ENCODE results near the gene ECT2L. TPM values are rescaled to one million over a fixed set of nuclear protein-coding genes. Genes with fewer than 3 reads are reported as not detected.
"Not testable (repeated sequence)": the region's sequence is repeated elsewhere in the genome, so short reads cannot be mapped to it uniquely, and the experiment has no call there.

ECT2L gene
- total RNA-seq, 1 experiment from 2014 or later: not detected

- DNase-seq (ENCODE audit: low read depth): not testable (repeated sequence)
These were observed 141.0 kb downstream of the ECT2L start for GRCh38 chr6:138936873-138937272.

DNA sequence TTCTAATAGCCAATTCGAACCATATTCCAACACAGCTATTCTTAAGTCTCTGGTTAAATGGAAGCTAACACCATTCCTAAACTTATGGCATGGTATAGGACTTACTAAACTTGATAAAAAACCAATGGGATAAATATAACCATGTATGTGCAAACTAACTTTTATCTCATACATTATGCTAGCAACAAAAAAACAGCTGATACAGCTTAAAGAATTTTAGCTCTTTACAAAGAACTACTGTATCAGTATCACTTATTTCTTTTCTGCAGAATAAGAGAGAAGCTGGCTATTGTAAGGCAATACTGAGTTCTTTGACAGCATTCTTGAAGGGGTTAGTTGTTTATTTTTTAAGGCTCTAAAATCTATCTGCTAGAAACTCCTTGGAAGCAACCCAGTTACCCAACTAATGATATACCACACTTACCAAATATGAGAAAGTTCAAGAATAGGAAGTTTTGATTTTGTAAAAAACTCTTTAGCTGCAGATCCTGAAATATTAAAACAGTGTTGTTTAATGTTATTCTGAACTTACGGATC is 147.3 kb downstream of the ECT2L start:
- DNase-seq (ENCODE audit: low read depth): no peak

DNA sequence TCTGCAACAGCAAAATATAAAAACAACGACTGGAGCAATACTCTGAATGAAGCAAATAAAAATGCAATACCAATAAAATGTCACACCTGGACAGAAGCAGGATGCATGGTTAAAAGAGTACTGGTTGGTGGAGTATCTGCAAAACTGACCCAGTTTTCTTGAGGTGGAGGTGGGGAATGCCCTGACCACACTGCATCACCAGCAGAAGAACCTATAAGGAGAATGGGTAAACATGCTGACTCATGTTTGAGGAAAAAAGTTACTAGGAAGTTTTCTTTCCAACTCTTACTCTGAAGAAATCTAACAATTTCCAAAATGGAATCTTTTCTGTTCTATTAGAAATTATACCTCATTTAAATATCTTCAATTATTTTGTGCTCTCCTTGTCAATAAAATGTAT is 148.5 kb downstream of the ECT2L start:
- peak; percentile 62 for DNase-seq (ENCODE audit: low read depth)

DNA sequence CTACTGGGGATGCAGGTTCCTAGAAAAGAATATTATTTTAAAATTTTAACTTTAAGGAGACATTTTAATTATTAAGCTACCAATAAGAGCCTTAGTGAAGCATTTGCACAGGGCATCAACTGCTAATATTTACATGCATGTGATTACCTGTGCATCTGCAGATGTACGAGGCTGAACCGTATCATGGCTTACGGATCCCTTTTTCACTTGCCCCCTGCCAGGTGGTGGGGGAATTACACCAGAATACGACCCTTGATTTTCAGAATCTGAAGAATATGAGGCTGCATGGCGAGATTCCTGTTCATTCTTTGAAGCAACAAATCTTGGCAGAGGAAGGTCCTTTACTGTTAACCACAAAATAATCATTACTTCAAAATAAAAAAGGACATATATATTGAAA is 149.5 kb downstream of the ECT2L start:
- no peak for DNase-seq (ENCODE audit: low read depth)

GRCh38 chr6:138948004-138948403 is 152.1 kb downstream of the ECT2L start:
- DNase-seq (ENCODE audit: low read depth): no peak

DNA sequence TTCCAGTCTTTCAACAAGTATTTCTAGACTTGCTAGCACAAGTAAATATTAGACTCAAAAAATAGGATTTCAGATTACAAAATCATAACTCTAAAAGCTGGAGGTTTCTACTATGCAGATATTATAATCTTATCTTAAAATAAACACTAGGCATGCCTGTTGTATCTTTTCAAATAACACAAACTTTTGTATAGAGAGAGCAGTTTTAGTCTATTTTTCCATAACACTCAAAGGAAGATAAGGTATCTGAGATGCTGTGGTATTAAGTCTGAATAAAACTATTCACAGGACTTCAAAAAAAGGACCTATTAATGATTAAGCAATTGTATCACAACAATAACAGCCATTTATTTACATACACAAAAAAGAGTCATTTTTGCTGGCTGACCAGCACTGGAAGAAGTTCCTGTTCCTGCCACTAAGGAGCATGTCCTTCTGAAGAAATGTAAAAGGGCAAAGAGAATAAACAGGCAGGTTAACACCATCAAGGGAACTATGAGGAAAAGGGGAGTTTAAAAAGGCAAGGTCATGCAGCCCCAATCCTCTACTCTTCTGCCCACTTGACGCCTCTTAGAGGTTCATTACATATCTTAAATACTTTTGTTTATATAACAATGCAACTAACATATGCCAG is 152.8 kb downstream of the ECT2L start:
- DNase-seq (ENCODE audit: low read depth): no peak

GRCh38 chr6:138953451-138953850 is 157.6 kb downstream of the ECT2L start:
- DNase-seq (ENCODE audit: low read depth): peak; percentile 34

Other genes starting within 250 kb of the ECT2L start
- 19.0 and 19.9 TPM in 2 replicates for gene CCDC28A, start 22.3 kb upstream of the ECT2L start, total RNA-seq (2014; rRNA removed; shearing (Covaris generic))
- 35.8 and 42.1 TPM in 2 replicates for gene REPS1, start 192.2 kb downstream of the ECT2L start, total RNA-seq (2014; rRNA removed; shearing (Covaris generic))
- gene ABRACL, start 232.7 kb downstream of the ECT2L start, total RNA-seq (2014; rRNA removed; shearing (Covaris generic)): 83.1 and 85.8 TPM in 2 replicates